D721Med (cell line): ENCODE measurements around the gene CPSF6.
"Not testable (repeated sequence)": the region's sequence is repeated elsewhere in the genome, so short reads cannot be mapped to it uniquely, and the experiment has no call there.

Experiments used
- DNase-seq: peaks from one replicate; pipeline ENCODE4 v3.0.0; 2011; ENCODE audit warnings: low spot score; ENCODE audit not compliant: insufficient read length
- FAIRE-seq: peaks from 2 replicates; lab custom pipeline; 2011; peaks lifted over from hg19 to GRCh38; lab: Jason Lieb, UNC
- TF ChIP-seq, protein P1 (sequence below): IDR thresholded peaks from 2 replicates; pipeline ENCODE4 v1.5.1; 2012; ENCODE audit warnings: mild to moderate bottlenecking, control low read depth; ENCODE audit not compliant: insufficient read depth; ENCODE audit errors: missing control alignments

The CPSF6 gene

GRCh38 chr12:69262264-69262974, 23.1 kb downstream of the CPSF6 start:
- TF ChIP-seq, protein P1, sequence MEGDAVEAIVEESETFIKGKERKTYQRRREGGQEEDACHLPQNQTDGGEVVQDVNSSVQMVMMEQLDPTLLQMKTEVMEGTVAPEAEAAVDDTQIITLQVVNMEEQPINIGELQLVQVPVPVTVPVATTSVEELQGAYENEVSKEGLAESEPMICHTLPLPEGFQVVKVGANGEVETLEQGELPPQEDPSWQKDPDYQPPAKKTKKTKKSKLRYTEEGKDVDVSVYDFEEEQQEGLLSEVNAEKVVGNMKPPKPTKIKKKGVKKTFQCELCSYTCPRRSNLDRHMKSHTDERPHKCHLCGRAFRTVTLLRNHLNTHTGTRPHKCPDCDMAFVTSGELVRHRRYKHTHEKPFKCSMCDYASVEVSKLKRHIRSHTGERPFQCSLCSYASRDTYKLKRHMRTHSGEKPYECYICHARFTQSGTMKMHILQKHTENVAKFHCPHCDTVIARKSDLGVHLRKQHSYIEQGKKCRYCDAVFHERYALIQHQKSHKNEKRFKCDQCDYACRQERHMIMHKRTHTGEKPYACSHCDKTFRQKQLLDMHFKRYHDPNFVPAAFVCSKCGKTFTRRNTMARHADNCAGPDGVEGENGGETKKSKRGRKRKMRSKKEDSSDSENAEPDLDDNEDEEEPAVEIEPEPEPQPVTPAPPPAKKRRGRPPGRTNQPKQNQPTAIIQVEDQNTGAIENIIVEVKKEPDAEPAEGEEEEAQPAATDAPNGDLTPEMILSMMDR = no peak
- no peak for FAIRE-seq

DNA sequence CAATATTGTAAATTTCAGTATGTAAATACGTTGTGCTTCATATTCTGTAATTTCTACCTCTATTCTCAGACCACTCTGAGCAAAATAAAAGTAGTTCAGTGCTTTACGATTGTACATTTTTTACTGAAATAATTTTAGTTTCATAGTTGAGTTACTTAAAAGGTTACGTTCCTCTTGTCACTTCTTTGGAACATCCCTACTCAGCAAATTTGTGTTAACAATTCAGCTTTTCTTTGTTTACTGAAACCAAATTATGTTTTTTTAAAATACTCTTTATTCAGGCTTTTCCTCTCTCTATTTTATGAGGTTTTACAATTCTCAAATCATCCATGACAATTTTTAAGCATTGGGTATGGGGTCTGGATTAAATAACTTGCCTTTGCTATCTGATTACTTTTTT, 25.8 kb downstream of the CPSF6 start:
- TF ChIP-seq, protein P1 = no peak
- DNase-seq (no peak), FAIRE-seq (no peak)

More at GRCh38 chr12:69262264-69262974, 23.1 kb downstream of the CPSF6 start:
- no peak for DNase-seq

GRCh38 chr12:69265633-69266032, 26.3 kb downstream of the CPSF6 start:
- FAIRE-seq, DNase-seq: not testable (repeated sequence)

- FAIRE-seq (no peak), DNase-seq (no peak)
- TF ChIP-seq, protein P1 = no peak
Observed at GRCh38 chr12:69266036-69266635, 26.8 kb downstream of the CPSF6 start.

DNA sequence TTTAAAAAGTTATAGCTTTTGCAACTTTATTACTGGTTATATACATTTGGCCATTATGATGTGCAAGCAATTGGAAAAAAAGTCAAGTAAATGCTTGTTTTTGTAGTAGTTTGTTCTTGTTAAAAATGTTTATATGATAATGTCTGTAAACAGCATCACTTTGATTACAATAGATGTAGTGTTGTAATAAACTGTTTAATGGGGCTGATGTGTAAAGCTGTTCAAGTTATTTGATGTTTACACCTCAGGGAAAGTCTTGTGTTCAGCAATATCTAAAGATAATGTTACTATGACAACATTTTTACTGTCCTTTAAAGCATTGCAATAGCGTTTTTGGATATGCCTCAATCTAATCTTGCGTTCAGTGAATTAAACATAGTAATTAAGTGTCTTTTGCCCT, 30.4 kb downstream of the CPSF6 start:
- FAIRE-seq = no peak
- TF ChIP-seq, protein P1 = no peak
- DNase-seq = no peak

DNA sequence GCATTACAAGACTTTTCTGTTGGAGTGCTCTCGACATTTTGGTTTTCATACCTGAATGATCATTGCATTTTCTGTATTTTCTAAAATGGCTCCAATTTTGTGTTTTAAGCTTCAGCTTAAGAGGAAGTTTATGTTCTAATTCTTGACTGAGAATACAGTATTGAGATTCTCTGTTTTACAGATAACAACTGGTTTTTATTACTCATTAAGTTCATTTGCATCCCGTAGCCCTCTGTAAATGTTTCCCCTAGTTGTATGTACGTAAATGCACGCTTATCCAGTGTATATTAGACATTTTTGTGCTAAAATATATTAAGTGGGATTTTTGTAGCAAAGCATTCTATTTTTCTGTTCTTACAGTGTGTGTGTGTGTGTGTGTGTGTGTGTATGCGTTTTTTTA, 33.1 kb downstream of the CPSF6 start:
- no peak for FAIRE-seq
- DNase-seq = no peak
- TF ChIP-seq, protein P1 = no peak

DNA sequence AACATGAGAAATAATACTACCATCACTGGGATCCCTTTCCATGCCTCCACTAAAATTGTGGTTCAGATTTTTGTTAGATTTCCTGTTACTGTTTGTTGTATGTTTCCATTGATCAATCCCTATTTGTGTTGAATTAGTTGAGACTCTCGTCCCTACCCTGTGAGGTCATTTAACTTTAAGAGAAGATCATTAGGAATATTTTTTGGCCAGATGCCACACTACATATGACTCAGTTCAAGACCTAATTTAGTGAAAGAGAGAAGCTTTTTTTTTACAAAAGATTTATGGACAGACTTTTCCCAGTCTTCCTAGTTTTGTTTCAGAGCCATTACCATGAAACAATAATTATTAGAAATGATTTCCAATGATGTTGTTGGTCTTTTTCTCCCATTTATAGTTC, 35.5 kb downstream of the CPSF6 start:
- DNase-seq (no peak), FAIRE-seq (no peak)
- TF ChIP-seq, protein P1 = no peak
